Measurements from ENCODE around the gene HYKK. TPM values are rescaled to one million over a fixed set of nuclear protein-coding genes. Genes with fewer than 3 reads are reported as not detected.
"Not testable (repeated sequence)": the region's sequence is repeated elsewhere in the genome, so short reads cannot be mapped to it uniquely, and the experiment has no call there.

HYKK gene
- total and polyA plus RNA-seq, 2 donors (not counting 1 experiment from before 2014, with no cell fraction given): 0.28 to 0.42 TPM

DNA sequence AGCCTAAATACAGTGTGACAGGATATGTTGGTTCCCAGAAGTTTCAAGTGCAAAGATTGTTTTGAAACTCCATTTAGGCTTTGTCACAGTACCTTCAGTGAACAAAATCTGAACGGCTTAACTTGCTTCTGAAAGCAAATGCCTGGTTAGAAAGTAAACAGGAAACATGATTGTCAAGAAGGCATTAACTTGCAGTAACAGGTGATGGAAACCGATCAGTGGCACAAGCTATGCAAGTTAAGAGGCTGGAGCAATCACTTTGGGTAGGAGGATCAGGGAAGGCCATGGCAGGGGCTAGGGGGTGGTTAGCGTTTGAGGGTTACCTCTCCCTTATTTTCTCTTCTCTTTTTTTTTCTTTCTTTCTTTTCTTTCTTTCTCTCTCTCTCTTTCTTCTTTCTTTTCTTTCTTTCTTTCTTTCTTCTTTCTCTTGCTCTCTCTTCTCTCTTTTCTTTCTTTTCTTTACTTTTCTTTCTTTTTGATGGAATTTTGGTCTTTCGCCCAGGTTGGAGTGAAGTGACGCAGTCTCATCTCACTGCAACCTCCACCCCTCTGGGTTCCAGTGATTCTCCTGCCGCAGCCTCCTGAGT lies 2.4 kb downstream of the HYKK start:
- Histone ChIP-seq H3K4me1 (ENCODE audit: control insufficient read depth in 2 of 2, insufficient read depth in 2 of 2, low read length in 2 of 2) (peaks cover 10 to 14% of the 10 kb centered on the region in 2 donors), H3K4me3 (ENCODE audit: control extremely low read depth in 1 of 5, extremely low read depth in 1 of 5, insufficient read depth in 1 of 5, low read depth in 2 of 5, low read length in 4 of 5) (no peak overlapping the region), H3K9me3 (ENCODE audit: control extremely low read depth in 1 of 3, control insufficient read depth in 2 of 3, insufficient read depth in 1 of 3, low read length in 2 of 3) (no peaks in the 10 kb centered on the region), H3K36me3 (replicated peaks in 1 of 2; ENCODE audit: control extremely low read depth in 1 of 2, control insufficient read depth in 1 of 2, extremely low read depth in 1 of 2, insufficient read depth in 2 of 2, low read length in 1 of 2) (no peaks in the 10 kb centered on the region), H3K27me3 (replicated peaks in 1 of 4; ENCODE audit: control extremely low read depth in 1 of 4, control insufficient read depth in 3 of 4, insufficient read depth in 4 of 4, low read length in 3 of 4) (peaks cover 0 to 18% (median 6%) of the 10 kb centered on the region in 4 experiments), H4K20me1 (ENCODE audit: control insufficient read depth, insufficient read depth, low read length, poor library complexity, severe bottlenecking) (no peaks in the 10 kb centered on the region), H3K4me2 (replicated peaks; ENCODE audit: low read depth, low read length, poor library complexity, severe bottlenecking) (no peak overlapping the region), H3K27ac (ENCODE audit: low read length in 2 of 2) (no peak overlapping the region), H3K9ac (ENCODE audit: low read length) (no peak overlapping the region), H3K79me2 (ENCODE audit: control insufficient read depth, insufficient read depth, low read length) (no peaks in the 10 kb centered on the region), H2AFZ (ENCODE audit: insufficient read depth, low read depth, low read length, poor library complexity, severe bottlenecking) (no peak overlapping the region)
- no peak overlapping the region for H3K27ac Mint-ChIP-seq
- POLR2A ChIA-PET: no interaction called here
- no peak overlapping the region for H3K4me3 Mint-ChIP-seq
- no peaks in the 10 kb centered on the region for H3K9me3 Mint-ChIP-seq (ENCODE audit: insufficient read depth)
- CTCF ChIA-PET: no interaction called here
- no peak for DNase-seq
- no peak for ATAC-seq (ENCODE audit: low read depth)
- WGBS (ENCODE audit: insufficient coverage): 50% methylated on average over 1 of the region's 6 CpGs
- TF ChIP-seq, protein P1, sequence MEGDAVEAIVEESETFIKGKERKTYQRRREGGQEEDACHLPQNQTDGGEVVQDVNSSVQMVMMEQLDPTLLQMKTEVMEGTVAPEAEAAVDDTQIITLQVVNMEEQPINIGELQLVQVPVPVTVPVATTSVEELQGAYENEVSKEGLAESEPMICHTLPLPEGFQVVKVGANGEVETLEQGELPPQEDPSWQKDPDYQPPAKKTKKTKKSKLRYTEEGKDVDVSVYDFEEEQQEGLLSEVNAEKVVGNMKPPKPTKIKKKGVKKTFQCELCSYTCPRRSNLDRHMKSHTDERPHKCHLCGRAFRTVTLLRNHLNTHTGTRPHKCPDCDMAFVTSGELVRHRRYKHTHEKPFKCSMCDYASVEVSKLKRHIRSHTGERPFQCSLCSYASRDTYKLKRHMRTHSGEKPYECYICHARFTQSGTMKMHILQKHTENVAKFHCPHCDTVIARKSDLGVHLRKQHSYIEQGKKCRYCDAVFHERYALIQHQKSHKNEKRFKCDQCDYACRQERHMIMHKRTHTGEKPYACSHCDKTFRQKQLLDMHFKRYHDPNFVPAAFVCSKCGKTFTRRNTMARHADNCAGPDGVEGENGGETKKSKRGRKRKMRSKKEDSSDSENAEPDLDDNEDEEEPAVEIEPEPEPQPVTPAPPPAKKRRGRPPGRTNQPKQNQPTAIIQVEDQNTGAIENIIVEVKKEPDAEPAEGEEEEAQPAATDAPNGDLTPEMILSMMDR (IDR thresholded peaks at IDR 0.05): peak; percentile 29
- TF ChIP-seq EZH2 (IDR thresholded peaks at IDR 0.05; ENCODE audit: borderline replicate concordance, insufficient read depth, low read depth, low read length, poor library complexity, severe bottlenecking): no peak
- intact Hi-C loops (cut with micrococcal nuclease): no loop called here
- H3K4me1 Mint-ChIP-seq: peaks cover 16% of the 10 kb centered on the region
- peaks cover 25% of the 10 kb centered on the region for H3K27me3 Mint-ChIP-seq

- H3K36me3 ChIP-seq (replicated peaks in 1 of 2; ENCODE audit: control extremely low read depth in 1 of 2, control insufficient read depth in 1 of 2, extremely low read depth in 1 of 2, insufficient read depth in 2 of 2, low read length in 1 of 2); H3K27me3 Mint-ChIP-seq; H3K4me1 ChIP-seq (ENCODE audit: control insufficient read depth in 2 of 2, insufficient read depth in 2 of 2, low read length in 2 of 2); POLR2A ChIA-PET; H3K79me2 ChIP-seq (ENCODE audit: control insufficient read depth, insufficient read depth, low read length); H3K27ac ChIP-seq (ENCODE audit: low read length in 2 of 2); DNase-seq; H3K4me3 ChIP-seq (ENCODE audit: control extremely low read depth in 1 of 5, extremely low read depth in 1 of 5, insufficient read depth in 1 of 5, low read depth in 2 of 5, low read length in 4 of 5); H3K9me3 Mint-ChIP-seq (ENCODE audit: insufficient read depth); ATAC-seq (ENCODE audit: low read depth); H4K20me1 ChIP-seq (ENCODE audit: control insufficient read depth, insufficient read depth, low read length, poor library complexity, severe bottlenecking); H3K4me1 Mint-ChIP-seq; H3K27ac Mint-ChIP-seq; intact Hi-C loops (cut with micrococcal nuclease); H3K9ac ChIP-seq (ENCODE audit: low read length); CTCF ChIA-PET; H3K4me2 ChIP-seq (replicated peaks; ENCODE audit: low read depth, low read length, poor library complexity, severe bottlenecking); H3K27me3 ChIP-seq (replicated peaks in 1 of 4; ENCODE audit: control extremely low read depth in 1 of 4, control insufficient read depth in 3 of 4, insufficient read depth in 4 of 4, low read length in 3 of 4); H3K4me3 Mint-ChIP-seq; H2AFZ ChIP-seq (ENCODE audit: insufficient read depth, low read depth, low read length, poor library complexity, severe bottlenecking): not testable (repeated sequence)
- no CpG with 5 or more reads among the region's 3 CpGs for WGBS (ENCODE audit: insufficient coverage)
- peaks cover 0 to 11% (median 2%) of the 10 kb centered on the region in 3 donors for H3K9me3 ChIP-seq (ENCODE audit: control extremely low read depth in 1 of 3, control insufficient read depth in 2 of 3, insufficient read depth in 1 of 3, low read length in 2 of 3)
Observed at GRCh38 chr15:78520035-78520434, 12.7 kb downstream of the HYKK start.
